Sciatic nerve (tissue), 2 donors: Measurements from ENCODE around the gene ABCC6. TPM values are rescaled to one million over a fixed set of nuclear protein-coding genes. Genes with fewer than 3 reads are reported as not detected.
"Not testable (repeated sequence)": the region's sequence is repeated elsewhere in the genome, so short reads cannot be mapped to it uniquely, and the experiment has no call there.

Source experiments
- ATAC-seq: fragments of 200-7000 bp; cut with Tn5 transposase; one replicate; pipeline ENCODE4 v1.9.1; 2020; ENCODE audit warnings: mild to moderate bottlenecking, moderate library complexity
- DNase-seq: peaks from one replicate; pipeline ENCODE4 v3.0.0-alpha.2; 2020; ENCODE audit warnings: low spot score
- intact Hi-C: fragments of 100-400 bp; cut with DNase I; formaldehyde crosslinking; loops from one replicate; pipeline ENCODE4 v1.14.2; 2022
- total RNA-seq: library from RNA; stranded (reverse); fragmentation: NEBNext Ultra II Directional; extraction: Animal tissue kit (Norgen Biotek cat#: 25700); gene quantifications from one replicate; pipeline ENCODE4 v1.2.1, GENCODE V29; 2021
- donor health status: DM: no; HTN: no; CAD: no.
- donor health status: DM: no; HTN: no; CAD: no.

Gene ABCC6
- total RNA-seq, 1 donor from 2014 or later, result 5.1 TPM

GRCh38 chr16:16237738-16238137 lies 14.4 kb upstream of the ABCC6 start:
- DNase-seq, ATAC-seq: not testable (repeated sequence)

GRCh38 chr16:16237071-16237470 lies 13.8 kb upstream of the ABCC6 start:
- DNase-seq, intact Hi-C loops, ATAC-seq: not testable (repeated sequence)

More at GRCh38 chr16:16237738-16238137, 14.4 kb upstream of the ABCC6 start:
- intact Hi-C loops, result not testable (repeated sequence)

- intact Hi-C loops, result not testable (repeated sequence)
- peak; percentile 25 for ATAC-seq
Observed at GRCh38 chr16:16232692-16233061, 9.4 kb upstream of the ABCC6 start.

GRCh38 chr16:16223662-16224241 lies 458 bp upstream of the ABCC6 start:
- ATAC-seq, result peak; percentile 52
- intact Hi-C loops, result not testable (repeated sequence)

More at GRCh38 chr16:16232692-16233061, 9.4 kb upstream of the ABCC6 start:
- not testable (repeated sequence) for DNase-seq

GRCh38 chr16:16221382-16221781 lies 1.9 kb downstream of the ABCC6 start:
- intact Hi-C loops, ATAC-seq, DNase-seq: not testable (repeated sequence)

More at GRCh38 chr16:16223662-16224241, 458 bp upstream of the ABCC6 start:
- DNase-seq, result not testable (repeated sequence)

GRCh38 chr16:16220449-16220848 lies 2.8 kb downstream of the ABCC6 start:
- intact Hi-C loops, ATAC-seq, DNase-seq: not testable (repeated sequence)

GRCh38 chr16:16218787-16219186 lies 4.5 kb downstream of the ABCC6 start:
- ATAC-seq, intact Hi-C loops, DNase-seq: not testable (repeated sequence)

- ATAC-seq, intact Hi-C loops, DNase-seq: not testable (repeated sequence)
Observed at GRCh38 chr16:16218349-16218748, 4.9 kb downstream of the ABCC6 start.

- ATAC-seq, result peak; percentile 75
- intact Hi-C loops, DNase-seq: not testable (repeated sequence)
Observed at GRCh38 chr16:16213863-16214293, 9.4 kb downstream of the ABCC6 start.

- DNase-seq, ATAC-seq, intact Hi-C loops: not testable (repeated sequence)
Observed at GRCh38 chr16:16211404-16211803, 11.9 kb downstream of the ABCC6 start.

GRCh38 chr16:16208461-16208860 lies 14.8 kb downstream of the ABCC6 start:
- intact Hi-C loops, ATAC-seq, DNase-seq: not testable (repeated sequence)

- ATAC-seq, DNase-seq, intact Hi-C loops: not testable (repeated sequence)
Observed at GRCh38 chr16:16207787-16208334, 15.4 kb downstream of the ABCC6 start.

- not testable (repeated sequence) for DNase-seq
Observed at GRCh38 chr16:16207097-16207786, 16.1 kb downstream of the ABCC6 start.

GRCh38 chr16:16205864-16206263 lies 17.4 kb downstream of the ABCC6 start:
- ATAC-seq, intact Hi-C loops: not testable (repeated sequence)

More at GRCh38 chr16:16207097-16207786, 16.1 kb downstream of the ABCC6 start:
- ATAC-seq, intact Hi-C loops: not testable (repeated sequence)

GRCh38 chr16:16204552-16204951 lies 18.7 kb downstream of the ABCC6 start:
- intact Hi-C loops, DNase-seq: not testable (repeated sequence)

More at GRCh38 chr16:16205864-16206263, 17.4 kb downstream of the ABCC6 start:
- not testable (repeated sequence) for DNase-seq

GRCh38 chr16:16203494-16203893 lies 19.8 kb downstream of the ABCC6 start:
- ATAC-seq, result not testable (repeated sequence)

More at GRCh38 chr16:16204552-16204951, 18.7 kb downstream of the ABCC6 start:
- ATAC-seq, result not testable (repeated sequence)

GRCh38 chr16:16202400-16203143 lies 20.7 kb downstream of the ABCC6 start:
- ATAC-seq, intact Hi-C loops, DNase-seq: not testable (repeated sequence)

More at GRCh38 chr16:16203494-16203893, 19.8 kb downstream of the ABCC6 start:
- intact Hi-C loops, DNase-seq: not testable (repeated sequence)

- DNase-seq, ATAC-seq, intact Hi-C loops: not testable (repeated sequence)
Observed at GRCh38 chr16:16201880-16202279, 21.4 kb downstream of the ABCC6 start.
